GM18909 (cell line): ENCODE data around the gene IL1RAPL2.

Experiments
- ATAC-seq: cut with Tn5 transposase; IDR thresholded peaks from one replicate; pipeline ENCODE4 v1.9.1; 2021; ENCODE audit warnings: mild to moderate bottlenecking; ENCODE audit not compliant: unreplicated experiment, poor library complexity

The IL1RAPL2 gene

GRCh38 chrX:105121186-105121585 is 555.2 kb downstream of the IL1RAPL2 start:
- ATAC-seq = no peak

GRCh38 chrX:105126201-105126600 is 560.2 kb downstream of the IL1RAPL2 start:
- no peak for ATAC-seq

- ATAC-seq = no peak
These were observed 568.3 kb downstream of the IL1RAPL2 start for GRCh38 chrX:105134273-105134672.

GRCh38 chrX:105136786-105137185 is 570.8 kb downstream of the IL1RAPL2 start:
- no peak for ATAC-seq

- ATAC-seq = no peak
These were observed 584.0 kb downstream of the IL1RAPL2 start for GRCh38 chrX:105150036-105150435.

GRCh38 chrX:105150557-105150956 is 584.6 kb downstream of the IL1RAPL2 start:
- ATAC-seq = no peak

GRCh38 chrX:105167233-105167632 is 601.2 kb downstream of the IL1RAPL2 start:
- no peak for ATAC-seq

GRCh38 chrX:105168577-105168976 is 602.6 kb downstream of the IL1RAPL2 start:
- ATAC-seq = no peak

GRCh38 chrX:105173071-105173470 is 607.1 kb downstream of the IL1RAPL2 start:
- ATAC-seq = no peak

GRCh38 chrX:105179644-105180043 is 613.6 kb downstream of the IL1RAPL2 start:
- ATAC-seq = no peak

GRCh38 chrX:105189093-105189492 is 623.1 kb downstream of the IL1RAPL2 start:
- no peak for ATAC-seq

GRCh38 chrX:105190252-105190853 is 624.4 kb downstream of the IL1RAPL2 start:
- ATAC-seq = peak; percentile 45

GRCh38 chrX:105191878-105192277 is 625.9 kb downstream of the IL1RAPL2 start:
- ATAC-seq = peak; percentile 76

GRCh38 chrX:105209406-105209805 is 643.4 kb downstream of the IL1RAPL2 start:
- no peak for ATAC-seq

GRCh38 chrX:105210258-105210657 is 644.3 kb downstream of the IL1RAPL2 start:
- ATAC-seq = no peak

- ATAC-seq = no peak
These were observed 645.1 kb downstream of the IL1RAPL2 start for GRCh38 chrX:105211066-105211575.

- no peak for ATAC-seq
These were observed 653.7 kb downstream of the IL1RAPL2 start for GRCh38 chrX:105219454-105220401.

GRCh38 chrX:105220636-105221035 is 654.6 kb downstream of the IL1RAPL2 start, which contains the start of gene TEX13A:
TEX13A (minus strand) TSS chrX:105220694; CDS start chrX:105220397, 297 bp downstream.
- ATAC-seq = no peak

- ATAC-seq = no peak
These were observed 655.4 kb downstream of the IL1RAPL2 start for GRCh38 chrX:105221374-105221773.

- no peak for ATAC-seq
These were observed 660.5 kb downstream of the IL1RAPL2 start for GRCh38 chrX:105226499-105226898.

- ATAC-seq = no peak
These were observed 662.6 kb downstream of the IL1RAPL2 start for GRCh38 chrX:105228602-105229001.
